Heart left ventricle (tissue), 16 donors: ENCODE results near the gene ASCC2. TPM values are rescaled to one million over a fixed set of nuclear protein-coding genes. Genes with fewer than 3 reads are reported as not detected.

Experiments used
- ATAC-seq, 4 donors: fragments of 200-7000 bp; cut with Tn5 transposase; one replicate each; pipeline ENCODE4 v1.9.1; 2020 to 2022; ENCODE audit warnings: moderate library complexity in 4 of 4, mild to moderate bottlenecking in 3 of 4, moderate number of reproducible peaks in 1 of 4
- DNase-seq, 5 donors: peaks; one replicate each; pipeline ENCODE4 v3.0.0-alpha.2; 2020
- H3K27ac ChIP-seq, 12 donors: fragments of 200-600 bp; sonication (generic) in 4 of 12; one replicate each; pipeline versions ENCODE4 v1.5.0 to v1.8.0; 2016 to 2022; ENCODE audit warnings: mild to moderate bottlenecking in 2 of 12
- H3K27me3 ChIP-seq, 9 donors: fragments of 200-600 bp; sonication (generic) in 2 of 9; one replicate each; pipeline versions ENCODE4 v1.5.1 to v1.8.0; 2016 to 2022; ENCODE audit warnings: mild to moderate bottlenecking in 3 of 9
- H3K36me3 ChIP-seq, 9 donors: fragments of 200-600 bp; sonication (generic) in 2 of 9; one replicate each; pipeline versions ENCODE4 v1.5.0 to v1.8.0; 2018 to 2022; ENCODE audit warnings: mild to moderate bottlenecking in 2 of 9
- H3K4me1 ChIP-seq, 12 donors: fragments of 200-600 bp; sonication (generic) in 4 of 12; one replicate each; pipeline versions ENCODE4 v1.5.0 to v1.8.0; 2016 to 2022; ENCODE audit warnings: mild to moderate bottlenecking in 3 of 12
- H3K4me3 ChIP-seq, 12 donors: fragments of 200-600 bp; sonication (generic) in 4 of 12; one replicate each; pipeline versions ENCODE4 v1.5.0 to v1.8.0; 2017 to 2022; ENCODE audit warnings: mild to moderate bottlenecking in 9 of 12, moderate library complexity in 4 of 12
- H3K9me3 ChIP-seq, 12 donors: fragments of 200-600 bp; sonication (generic) in 4 of 12; one replicate each; pipeline versions ENCODE4 v1.5.0 to v1.8.0; 2016 to 2022; ENCODE audit warnings: mild to moderate bottlenecking in 1 of 12
- CTCF ChIP-seq, 12 donors: fragments of 200-600 bp; sonication (generic) in 4 of 12; IDR thresholded peaks; one replicate each; pipeline versions ENCODE4 v1.5.0 to v1.8.0; 2018 to 2022; ENCODE audit warnings: antibody characterized with exemption in 12 of 12, mild to moderate bottlenecking in 5 of 12
- POLR2A ChIP-seq, 2 donors: fragments of 450-650 bp; IDR thresholded peaks; one replicate each; pipeline ENCODE4 v1.6.1; 2017; ENCODE audit warnings: antibody characterized with exemption in 2 of 2, mild to moderate bottlenecking in 2 of 2, moderate library complexity in 2 of 2
- WGBS, 4 donors: extraction: QIAGEN DNeasy Blood & Tissue Kit in 2 of 4; methylation state at CpG; one replicate each; pipeline versions ENCODE4 v1.1.5 to v1.1.7; 2013 to 2018; 5-methylcytosine and 5-hydroxymethylcytosine counted together
- intact Hi-C, 10 donors: fragments of 100-400 bp; cut with DNase I; formaldehyde crosslinking; loops; one replicate each; pipeline versions ENCODE4 v1.11.1 to v1.14.2; 2022
- polyA plus RNA-seq, 2 donors: library from polyadenylated mRNA; stranded (reverse); fragments of 200-250 nt; gene quantifications; one replicate each; pipeline ENCODE4 v1.2.3, GENCODE V29; 2013
- total RNA-seq, 9 donors: library from RNA; depleted of rRNA in 2 of 9; stranded (reverse); fragments of >200 nt in 2 of 9; fragmentation: NEBNext Ultra II Directional in 3 of 9; extraction: Animal tissue kit (Norgen Biotek cat#: 25700) in 3 of 9; gene quantifications; one replicate each; pipeline versions ENCODE4 v1.1.0 to v1.2.4, GENCODE V29; 2016 to 2023
- donor health status: ischemic (EF 13 %, LVEDD 7.1; RV severe dilation, severe dysfunction).
- donor health status: healthy with polysubstance abuse.
- donor health status: DM: no; HTN: yes; CAD: no.
- donor health status: DM: no; HTN: no; CAD: no.
- donor health status: ischemic (EF 25% LVEDD 6.9; RV normal size, moderate dysfunction).
- donor health status: ischemic (EF 25% LVEDD 5.7; RV mildly dilated, moderate dysfunction).
- donor health status: healthy.
- donor health status: DM: yes; HTN: yes; CAD: no.
- donor health status: ischemic (EF 35%, LVEDD 5.7; RV mildly dilated, moderate dysfunction).
- donor health status: nonischemic (EF 11% LVEDD 7.7; RV severe dilation, severe dysfunction).
- donor health status: DM: yes; HTN: yes; CAD: no.
- donor health status: PGD.
- donor health status: ischemic (EF 29% LVEDD 5.4; RV normal size, mild dysfunction).
- donor health status: nonischemic (EF 23%, LVEDD 6.1; RV moderate dilation, normal function).

ASCC2 gene
- total and polyA plus RNA-seq, 11 donors, result 23.6 to 77.1 (median 36.7) TPM

GRCh38 chr22:29742326-29742725, 95.7 kb downstream of the ASCC2 start:
- H3K36me3 ChIP-seq, result peaks cover 0 to 76% (median 48%) of the 10 kb centered on the region in 9 donors
- 78 to 83% (median 80%) methylated on average over 13 of the region's 13 CpGs for WGBS, 4 donors
- TF ChIP-seq POLR2A (IDR thresholded peaks at IDR 0.05), result no peak
- TF ChIP-seq CTCF (IDR thresholded peaks at IDR 0.05), result no peak
- H3K4me1 ChIP-seq, result no peaks in the 10 kb centered on the region
- DNase-seq, result peak in 1 of 5 donors; percentile 14
- no peaks in the 10 kb centered on the region for H3K9me3 ChIP-seq
- intact Hi-C loops, result no loop called here
- H3K27ac ChIP-seq, result no peak overlapping the region
- no peak overlapping the region for H3K4me3 ChIP-seq
- ATAC-seq, result no peak
- no peaks in the 10 kb centered on the region for H3K27me3 ChIP-seq

GRCh38 chr22:29741926-29742325, 96.1 kb downstream of the ASCC2 start:
- H3K36me3 ChIP-seq, result peaks cover 0 to 72% (median 44%) of the 10 kb centered on the region in 9 donors
- intact Hi-C loops, result no loop called here
- H3K4me1 ChIP-seq, result no peaks in the 10 kb centered on the region
- no peak overlapping the region for H3K4me3 ChIP-seq
- DNase-seq (peak in 1 of 5 donors; percentile 15), ATAC-seq (no peak)
- no peaks in the 10 kb centered on the region for H3K9me3 ChIP-seq
- H3K27me3 ChIP-seq, result no peaks in the 10 kb centered on the region
- 89 to 97% (median 92%) methylated on average over 2 of the region's 2 CpGs for WGBS, 4 donors
- no peak overlapping the region for H3K27ac ChIP-seq
- TF ChIP-seq POLR2A (IDR thresholded peaks at IDR 0.05), result no peak
- TF ChIP-seq CTCF (IDR thresholded peaks at IDR 0.05), result no peak

- no peak for ATAC-seq
- intact Hi-C loops, result no loop called here
- Histone ChIP-seq H3K27ac (no peak overlapping the region), H3K36me3 (peaks cover 0 to 55% (median 35%) of the 10 kb centered on the region in 9 donors), H3K4me1 (no peaks in the 10 kb centered on the region), H3K27me3 (no peaks in the 10 kb centered on the region), H3K9me3 (no peaks in the 10 kb centered on the region), H3K4me3 (no peak overlapping the region)
- DNase-seq, result no peak
- TF ChIP-seq CTCF (IDR thresholded peaks at IDR 0.05), result no peak
- no peak for TF ChIP-seq POLR2A (IDR thresholded peaks at IDR 0.05)
- 90 to 97% (median 96%) methylated on average over 3 to 5 of the region's 5 CpGs for WGBS, 4 donors
These were observed 97.9 kb downstream of the ASCC2 start for GRCh38 chr22:29740216-29740615.

- Histone ChIP-seq H3K4me1 (no peaks in the 10 kb centered on the region), H3K27ac (no peak overlapping the region), H3K36me3 (peaks cover 0 to 56% (median 35%) of the 10 kb centered on the region in 9 donors), H3K9me3 (no peaks in the 10 kb centered on the region), H3K27me3 (no peaks in the 10 kb centered on the region), H3K4me3 (no peak overlapping the region)
- ATAC-seq (no peak), DNase-seq (peak in 1 of 5 donors; percentile 42)
- TF ChIP-seq CTCF (IDR thresholded peaks at IDR 0.05) (no peak), POLR2A (IDR thresholded peaks at IDR 0.05) (no peak)
- intact Hi-C loops, result no loop called here
- 88 to 95% (median 93%) methylated on average over 12 to 17 of the region's 17 CpGs for WGBS, 4 donors
These were observed 98.7 kb downstream of the ASCC2 start for GRCh38 chr22:29739346-29739875.

Other genes with a start within 250 kb of the ASCC2 start
- 100 to 1,000 TPM in 1 of 9 donors, 10 to 100 TPM in 8; 41.2 to 137 (median 52.1) TPM for gene NF2, start 234.6 kb downstream of the ASCC2 start, total RNA-seq
- 10 to 100 TPM; 15.0 to 73.9 TPM for gene NF2, start 234.6 kb downstream of the ASCC2 start, polyA plus RNA-seq
- gene CABP7, start 118.3 kb downstream of the ASCC2 start, total RNA-seq, result not detected
- under 1 TPM; 0.03 to 0.11 TPM for gene CABP7, start 118.3 kb downstream of the ASCC2 start, polyA plus RNA-seq
- gene ZMAT5, start 71.3 kb downstream of the ASCC2 start, total RNA-seq, result 10 to 100 TPM; 19.4 to 28.9 (median 20.9) TPM
- 10 to 100 TPM; 30.1 to 37.2 TPM for gene ZMAT5, start 71.3 kb downstream of the ASCC2 start, polyA plus RNA-seq
- 100 to 1,000 TPM; 244 to 396 (median 299) TPM for gene UQCR10, start 70.9 kb downstream of the ASCC2 start, total RNA-seq
- 1,000 to 10,000 TPM in 1 of 2 donors, 100 to 1,000 TPM in 1; 355 to 1,063 TPM for gene UQCR10, start 70.9 kb downstream of the ASCC2 start, polyA plus RNA-seq
- gene MTMR3, start 44.9 kb upstream of the ASCC2 start, total RNA-seq, result 10 to 100 TPM; 26.1 to 44.8 (median 36.7) TPM
- 10 to 100 TPM in 1 of 2 donors, 1 to 10 TPM in 1; 9.6 to 22.3 TPM for gene MTMR3, start 44.9 kb upstream of the ASCC2 start, polyA plus RNA-seq
- not detected for gene HORMAD2, start 242.2 kb upstream of the ASCC2 start, total RNA-seq
- gene HORMAD2, start 242.2 kb upstream of the ASCC2 start, polyA plus RNA-seq, result not detected